ENCODE measurements around the gene RBM38.

Gene RBM38

GRCh38 chr20:57455386-57455785, 64.2 kb downstream of the RBM38 start:
- no peak for TF ChIP-seq EZH2phosphoT487 (conservative IDR thresholded peaks at IDR 0.05; ENCODE audit: low read length)
- TF ChIP-seq, protein P1, sequence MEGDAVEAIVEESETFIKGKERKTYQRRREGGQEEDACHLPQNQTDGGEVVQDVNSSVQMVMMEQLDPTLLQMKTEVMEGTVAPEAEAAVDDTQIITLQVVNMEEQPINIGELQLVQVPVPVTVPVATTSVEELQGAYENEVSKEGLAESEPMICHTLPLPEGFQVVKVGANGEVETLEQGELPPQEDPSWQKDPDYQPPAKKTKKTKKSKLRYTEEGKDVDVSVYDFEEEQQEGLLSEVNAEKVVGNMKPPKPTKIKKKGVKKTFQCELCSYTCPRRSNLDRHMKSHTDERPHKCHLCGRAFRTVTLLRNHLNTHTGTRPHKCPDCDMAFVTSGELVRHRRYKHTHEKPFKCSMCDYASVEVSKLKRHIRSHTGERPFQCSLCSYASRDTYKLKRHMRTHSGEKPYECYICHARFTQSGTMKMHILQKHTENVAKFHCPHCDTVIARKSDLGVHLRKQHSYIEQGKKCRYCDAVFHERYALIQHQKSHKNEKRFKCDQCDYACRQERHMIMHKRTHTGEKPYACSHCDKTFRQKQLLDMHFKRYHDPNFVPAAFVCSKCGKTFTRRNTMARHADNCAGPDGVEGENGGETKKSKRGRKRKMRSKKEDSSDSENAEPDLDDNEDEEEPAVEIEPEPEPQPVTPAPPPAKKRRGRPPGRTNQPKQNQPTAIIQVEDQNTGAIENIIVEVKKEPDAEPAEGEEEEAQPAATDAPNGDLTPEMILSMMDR (IDR thresholded peaks at IDR 0.05; ENCODE audit: insufficient read depth, low read length, poor library complexity, severe bottlenecking): no peak
- no peaks in the 10 kb centered on the region for H4K20me1 ChIP-seq (ENCODE audit: low read depth, low read length)
- H3K4me3 ChIP-seq (ENCODE audit: insufficient read depth, low read length, poor library complexity, severe bottlenecking): no peak overlapping the region
- no peak overlapping the region for H3K4me2 ChIP-seq (ENCODE audit: low read depth, low read length, poor library complexity, severe bottlenecking)
- no peaks in the 10 kb centered on the region for H3K9me3 ChIP-seq (ENCODE audit: insufficient read depth, low read length)
- no peak overlapping the region for H3K9ac ChIP-seq (ENCODE audit: low read length)
- H2AFZ ChIP-seq (ENCODE audit: low read depth, low read length, severe bottlenecking): no peak overlapping the region
- no peaks in the 10 kb centered on the region for H3F3A ChIP-seq (ENCODE audit: insufficient read depth)
- H3K27ac ChIP-seq (ENCODE audit: low read depth, low read length): no peak overlapping the region
- H3K79me2 ChIP-seq (ENCODE audit: insufficient read depth, low read length): no peaks in the 10 kb centered on the region
- H3K27me3 ChIP-seq (ENCODE audit: low read length): no peaks in the 10 kb centered on the region
- no peaks in the 10 kb centered on the region for H3K36me3 ChIP-seq (ENCODE audit: low read length)
- H3K9me2 ChIP-seq (replicated peaks; ENCODE audit: insufficient read depth, low read length): no peaks in the 10 kb centered on the region

DNA sequence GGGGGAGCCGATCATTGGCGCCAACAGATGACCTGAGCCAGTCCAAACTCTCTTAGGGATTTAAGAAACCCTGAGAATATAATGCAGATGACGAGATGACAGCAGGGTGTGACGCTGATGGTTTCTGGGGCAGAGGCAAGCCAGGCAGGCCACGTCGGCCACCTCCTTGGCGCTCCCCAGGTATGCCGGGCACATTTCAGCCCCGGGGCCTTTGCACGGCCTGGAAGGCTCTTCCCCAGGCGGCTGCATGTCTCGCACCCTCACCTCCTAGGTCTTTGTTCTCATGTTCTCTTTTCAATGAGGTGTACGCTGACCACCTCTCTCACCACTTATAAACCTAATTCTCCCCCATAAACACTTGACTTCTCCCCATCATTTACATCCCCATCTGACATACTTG, 64.9 kb downstream of the RBM38 start:
- no peaks in the 10 kb centered on the region for H4K20me1 ChIP-seq (ENCODE audit: low read depth, low read length)
- no peak overlapping the region for H3K27ac ChIP-seq (ENCODE audit: low read depth, low read length)
- no peaks in the 10 kb centered on the region for H3F3A ChIP-seq (ENCODE audit: insufficient read depth)
- no peaks in the 10 kb centered on the region for H3K9me2 ChIP-seq (replicated peaks; ENCODE audit: insufficient read depth, low read length)
- TF ChIP-seq, protein P1 (IDR thresholded peaks at IDR 0.05; ENCODE audit: insufficient read depth, low read length, poor library complexity, severe bottlenecking): no peak
- TF ChIP-seq EZH2phosphoT487 (conservative IDR thresholded peaks at IDR 0.05; ENCODE audit: low read length): no peak
- H3K27me3 ChIP-seq (ENCODE audit: low read length): no peaks in the 10 kb centered on the region
- no peak overlapping the region for H3K4me2 ChIP-seq (ENCODE audit: low read depth, low read length, poor library complexity, severe bottlenecking)
- no peak overlapping the region for H2AFZ ChIP-seq (ENCODE audit: low read depth, low read length, severe bottlenecking)
- no peaks in the 10 kb centered on the region for H3K79me2 ChIP-seq (ENCODE audit: insufficient read depth, low read length)
- no peaks in the 10 kb centered on the region for H3K9me3 ChIP-seq (ENCODE audit: insufficient read depth, low read length)
- no peak overlapping the region for H3K4me3 ChIP-seq (ENCODE audit: insufficient read depth, low read length, poor library complexity, severe bottlenecking)
- H3K9ac ChIP-seq (ENCODE audit: low read length): no peak overlapping the region
- no peaks in the 10 kb centered on the region for H3K36me3 ChIP-seq (ENCODE audit: low read length)

DNA sequence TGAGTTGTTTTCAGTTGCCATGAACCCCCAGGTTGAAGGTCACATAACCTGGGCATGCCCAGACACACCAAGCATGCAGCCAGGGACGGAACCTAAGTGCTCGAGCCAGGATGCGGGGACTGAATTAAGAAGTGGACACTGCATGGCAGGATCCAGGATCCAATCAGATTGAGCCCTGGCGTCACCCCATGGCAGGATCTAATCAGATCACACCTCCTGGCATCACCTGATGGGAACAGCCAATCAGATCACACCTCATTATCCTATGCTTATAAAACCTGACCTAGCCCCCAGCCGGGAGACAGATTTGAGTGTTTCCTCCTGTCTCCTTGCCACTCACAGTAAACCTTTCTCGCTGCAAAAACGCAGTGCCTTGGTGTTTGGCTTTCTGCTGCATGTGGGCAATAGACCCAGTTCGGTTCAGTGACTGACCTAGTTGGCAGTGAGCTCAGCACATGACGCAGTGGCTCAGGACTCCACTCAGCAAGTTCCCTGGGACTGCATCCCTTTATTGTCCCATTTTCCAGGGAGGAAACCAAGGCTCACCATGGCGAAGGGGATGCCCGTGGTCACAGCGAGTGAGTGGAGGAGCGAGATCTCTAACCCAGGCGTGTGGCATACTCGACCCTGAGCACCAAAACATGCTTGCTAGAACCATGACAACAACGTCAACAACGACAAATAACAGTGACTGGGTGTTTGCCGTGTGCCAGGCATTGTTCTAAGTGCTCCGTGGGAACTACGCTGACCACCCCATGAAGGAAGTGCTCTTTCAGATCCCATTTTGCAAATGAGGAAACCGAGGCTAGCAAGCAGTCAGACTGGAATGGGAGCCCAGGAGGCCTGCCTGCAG, 66.3 kb downstream of the RBM38 start:
- Histone ChIP-seq H3K4me2 (ENCODE audit: low read depth, low read length, poor library complexity, severe bottlenecking) (no peak overlapping the region), H3K36me3 (ENCODE audit: low read length) (no peaks in the 10 kb centered on the region), H2AFZ (ENCODE audit: low read depth, low read length, severe bottlenecking) (no peak overlapping the region), H3K79me2 (ENCODE audit: insufficient read depth, low read length) (no peaks in the 10 kb centered on the region), H3K9me2 (replicated peaks; ENCODE audit: insufficient read depth, low read length) (no peaks in the 10 kb centered on the region), H4K20me1 (ENCODE audit: low read depth, low read length) (no peaks in the 10 kb centered on the region), H3K4me3 (ENCODE audit: insufficient read depth, low read length, poor library complexity, severe bottlenecking) (no peak overlapping the region), H3K27me3 (ENCODE audit: low read length) (no peaks in the 10 kb centered on the region), H3K9me3 (ENCODE audit: insufficient read depth, low read length) (no peaks in the 10 kb centered on the region), H3F3A (ENCODE audit: insufficient read depth) (no peaks in the 10 kb centered on the region), H3K9ac (ENCODE audit: low read length) (no peak overlapping the region), H3K27ac (ENCODE audit: low read depth, low read length) (no peak overlapping the region)
- TF ChIP-seq EZH2phosphoT487 (conservative IDR thresholded peaks at IDR 0.05; ENCODE audit: low read length): no peak
- TF ChIP-seq, protein P1 (IDR thresholded peaks at IDR 0.05; ENCODE audit: insufficient read depth, low read length, poor library complexity, severe bottlenecking): no peak
